Stimulated activated effector memory CD8-positive, alpha-beta T cell treated with anti-CD3 and anti-CD28 coated beads, Interleukin-12 subunit alpha, Interleukin-12 subunit beta, amount 100 ng/mL, for 72 hours (primary cell): Measurements from ENCODE around the gene TBCE.
"Not testable (repeated sequence)": the region's sequence is repeated elsewhere in the genome, so short reads cannot be mapped to it uniquely, and the experiment has no call there.

ENCODE experiments used
- ATAC-seq: fragments of 150-1000 bp; cut with Tn5 transposase; 2 replicates; pipeline ENCODE4 v1.10.0; 2021
- DNase-seq, 2 donors: peaks; one replicate each; pipeline ENCODE4 v3.0.0; 2021 to 2022; ENCODE audit warnings: low spot score in 2 of 2
- H3K27ac Mint-ChIP-seq: one replicate; pipeline ENCODE4 v1.8.0; 2022; ENCODE audit warnings: mild to moderate bottlenecking, mixed read lengths
- H3K36me3 Mint-ChIP-seq: one replicate; pipeline ENCODE4 v1.8.0; 2022; ENCODE audit warnings: mild to moderate bottlenecking, mixed read lengths
- H3K4me1 Mint-ChIP-seq: one replicate; pipeline ENCODE4 v1.8.0; 2022; ENCODE audit warnings: mixed read lengths
- H3K4me3 Mint-ChIP-seq: one replicate; pipeline ENCODE4 v1.8.0; 2022; ENCODE audit warnings: mild to moderate bottlenecking, mixed read lengths
- H3K9me3 Mint-ChIP-seq: one replicate; pipeline ENCODE4 v1.8.0; 2022; ENCODE audit warnings: mixed read lengths

The TBCE gene

DNA sequence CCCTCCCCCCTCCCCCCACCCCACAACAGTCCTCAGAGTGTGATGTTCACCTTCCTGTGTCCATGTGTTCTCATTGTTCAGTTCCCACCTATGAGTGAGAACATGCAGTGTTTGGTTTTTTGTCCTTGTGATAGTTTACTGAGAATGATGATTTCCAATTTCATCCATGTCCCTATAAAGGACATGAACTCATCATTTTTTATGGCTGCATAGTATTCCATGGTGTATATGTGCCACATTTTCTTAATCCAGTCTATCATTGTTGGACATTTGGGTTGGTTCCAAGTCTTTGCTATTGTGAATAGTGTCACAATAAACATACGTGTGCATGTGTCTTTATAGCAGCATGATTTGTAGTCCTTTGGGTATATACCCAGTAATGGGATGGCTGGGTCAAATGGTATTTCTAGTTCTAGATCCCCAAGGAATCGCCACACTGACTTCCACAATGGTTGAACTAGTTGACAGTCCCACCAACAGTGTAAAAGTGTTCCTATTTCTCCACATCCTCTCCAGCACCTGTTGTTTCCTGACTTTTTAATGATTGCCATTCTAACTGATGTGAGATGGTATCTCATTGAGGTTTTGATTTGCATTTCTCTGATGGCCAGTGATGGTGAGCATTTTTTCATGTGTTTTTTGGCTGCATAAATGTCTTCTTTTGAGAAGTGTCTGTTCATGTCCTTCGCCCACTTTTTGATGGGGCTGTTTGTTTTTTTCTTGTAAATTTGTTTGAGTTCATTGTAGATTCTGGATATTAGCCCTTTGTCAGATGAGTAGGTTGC is 14.9 kb downstream of the TBCE start:
- H3K4me3 Mint-ChIP-seq, DNase-seq, ATAC-seq, H3K4me1 Mint-ChIP-seq, H3K9me3 Mint-ChIP-seq, H3K27ac Mint-ChIP-seq: not testable (repeated sequence)
- H3K36me3 Mint-ChIP-seq: peaks cover 38% of the 10 kb centered on the region

DNA sequence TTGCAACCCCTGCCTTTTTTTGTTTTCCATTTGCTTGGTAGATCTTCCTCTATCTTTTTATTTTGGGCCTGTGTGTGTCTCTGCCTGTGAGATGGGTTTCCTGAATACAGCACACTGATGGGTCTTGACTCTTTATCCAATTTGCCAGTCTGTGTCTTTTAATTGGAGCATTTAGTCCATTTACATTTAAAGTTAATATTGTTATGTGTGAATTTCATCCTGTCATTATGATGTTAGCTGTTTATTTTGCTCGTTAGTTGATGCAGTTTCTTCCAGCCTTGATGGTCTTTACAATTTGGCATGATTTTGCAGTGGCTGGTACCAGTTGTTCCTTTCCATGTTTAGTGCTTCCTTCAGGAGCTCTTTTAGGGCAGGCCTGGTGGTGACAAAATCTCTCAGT is 18.4 kb downstream of the TBCE start:
- peaks cover 14% of the 10 kb centered on the region for H3K36me3 Mint-ChIP-seq
- H3K4me3 Mint-ChIP-seq, ATAC-seq, H3K4me1 Mint-ChIP-seq, H3K27ac Mint-ChIP-seq, H3K9me3 Mint-ChIP-seq, DNase-seq: not testable (repeated sequence)

DNA sequence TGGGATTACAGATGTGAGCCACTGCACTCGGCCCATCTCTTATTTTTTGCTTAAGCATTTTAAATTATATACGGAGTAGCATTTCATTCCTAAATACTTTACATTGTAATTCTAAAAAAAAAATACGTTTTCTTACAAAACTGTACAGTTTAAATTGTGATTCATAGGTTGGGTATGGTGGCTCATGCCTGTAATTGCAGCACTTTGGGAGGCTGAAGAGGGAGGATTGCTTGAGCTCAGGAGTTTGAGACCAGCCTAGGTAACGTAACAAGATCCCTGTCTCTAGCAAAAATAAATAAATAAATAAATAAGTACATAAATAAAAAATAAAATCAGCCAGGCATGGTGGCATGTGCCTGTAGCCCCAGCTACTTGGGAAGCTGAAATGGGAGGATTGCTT is 24.6 kb downstream of the TBCE start:
- no peak for DNase-seq
- Mint-ChIP-seq H3K27ac (no peak overlapping the region), H3K4me1 (no peaks in the 10 kb centered on the region), H3K36me3 (no peaks in the 10 kb centered on the region), H3K9me3 (no peaks in the 10 kb centered on the region), H3K4me3 (no peak overlapping the region)
- no peak for ATAC-seq

DNA sequence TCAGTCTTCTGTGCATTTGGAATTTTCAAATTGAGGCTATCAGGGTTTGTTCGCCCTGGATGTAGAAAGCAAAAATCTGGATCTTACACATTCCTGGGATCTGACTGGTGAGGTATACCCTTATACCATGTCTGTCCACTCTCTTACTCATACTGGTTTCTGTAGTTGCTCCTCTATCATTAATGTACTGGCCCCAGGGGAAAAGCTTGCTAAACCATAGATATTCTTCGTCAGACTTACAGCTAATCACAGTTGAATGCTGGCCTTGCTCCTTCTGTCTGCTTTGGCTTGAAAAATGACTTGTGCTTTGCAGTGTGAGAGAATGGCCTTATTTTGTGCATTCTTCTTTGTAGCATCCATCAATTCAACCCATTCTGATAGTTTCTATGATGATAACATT is 30.5 kb downstream of the TBCE start:
- no peaks in the 10 kb centered on the region for H3K9me3 Mint-ChIP-seq
- peaks cover 17% of the 10 kb centered on the region for H3K36me3 Mint-ChIP-seq
- no peak for DNase-seq
- H3K27ac Mint-ChIP-seq: no peak overlapping the region
- ATAC-seq: no peak
- H3K4me3 Mint-ChIP-seq: no peak overlapping the region
- H3K4me1 Mint-ChIP-seq: peaks cover 7% of the 10 kb centered on the region

DNA sequence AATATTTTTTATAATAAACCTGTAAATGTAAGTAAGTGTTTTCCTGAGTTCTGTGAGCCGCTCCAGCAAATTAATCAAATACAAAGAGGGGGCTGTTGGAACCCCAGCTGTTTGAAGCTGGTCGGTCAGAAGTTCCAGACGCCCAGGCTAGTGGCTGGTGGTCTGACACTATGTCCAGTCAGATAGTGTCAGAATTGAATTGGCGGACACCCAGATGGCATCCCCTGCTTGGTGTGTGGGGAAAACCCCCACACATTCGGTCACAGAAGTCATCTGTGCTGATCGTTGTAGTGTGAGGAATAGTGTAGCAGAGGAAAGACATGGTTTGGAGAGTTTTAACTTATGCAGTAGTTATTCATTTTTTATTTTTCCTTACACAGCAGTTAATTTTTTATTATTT is 32.4 kb downstream of the TBCE start:
- H3K27ac Mint-ChIP-seq: no peak overlapping the region
- H3K4me1 Mint-ChIP-seq: peaks cover 7% of the 10 kb centered on the region
- no peak overlapping the region for H3K4me3 Mint-ChIP-seq
- DNase-seq (no peak), ATAC-seq (no peak)
- H3K9me3 Mint-ChIP-seq: no peaks in the 10 kb centered on the region
- peaks cover 28% of the 10 kb centered on the region for H3K36me3 Mint-ChIP-seq

DNA sequence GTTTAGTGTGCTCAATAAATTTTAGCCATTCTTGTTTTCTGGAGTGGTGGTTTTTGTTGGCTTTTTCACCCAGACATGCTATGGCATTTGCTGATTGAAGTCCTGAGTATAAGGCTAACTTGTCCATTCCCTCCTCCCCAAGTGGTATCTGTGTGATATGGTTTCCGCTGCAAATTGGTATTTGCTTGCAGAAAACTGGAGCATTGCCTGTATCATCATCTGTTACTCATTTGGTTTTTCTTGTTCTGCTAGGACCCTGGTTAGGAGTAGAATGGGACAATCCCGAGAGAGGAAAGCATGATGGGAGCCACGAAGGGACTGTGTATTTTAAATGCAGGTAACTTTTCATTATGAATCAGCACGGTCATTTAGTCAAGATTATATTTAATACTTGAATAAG is 34.0 kb downstream of the TBCE start:
- H3K9me3 Mint-ChIP-seq: no peaks in the 10 kb centered on the region
- peaks cover 7% of the 10 kb centered on the region for H3K4me1 Mint-ChIP-seq
- DNase-seq (no peak), ATAC-seq (no peak)
- H3K27ac Mint-ChIP-seq: no peak overlapping the region
- peaks cover 28% of the 10 kb centered on the region for H3K36me3 Mint-ChIP-seq
- H3K4me3 Mint-ChIP-seq: no peak overlapping the region

DNA sequence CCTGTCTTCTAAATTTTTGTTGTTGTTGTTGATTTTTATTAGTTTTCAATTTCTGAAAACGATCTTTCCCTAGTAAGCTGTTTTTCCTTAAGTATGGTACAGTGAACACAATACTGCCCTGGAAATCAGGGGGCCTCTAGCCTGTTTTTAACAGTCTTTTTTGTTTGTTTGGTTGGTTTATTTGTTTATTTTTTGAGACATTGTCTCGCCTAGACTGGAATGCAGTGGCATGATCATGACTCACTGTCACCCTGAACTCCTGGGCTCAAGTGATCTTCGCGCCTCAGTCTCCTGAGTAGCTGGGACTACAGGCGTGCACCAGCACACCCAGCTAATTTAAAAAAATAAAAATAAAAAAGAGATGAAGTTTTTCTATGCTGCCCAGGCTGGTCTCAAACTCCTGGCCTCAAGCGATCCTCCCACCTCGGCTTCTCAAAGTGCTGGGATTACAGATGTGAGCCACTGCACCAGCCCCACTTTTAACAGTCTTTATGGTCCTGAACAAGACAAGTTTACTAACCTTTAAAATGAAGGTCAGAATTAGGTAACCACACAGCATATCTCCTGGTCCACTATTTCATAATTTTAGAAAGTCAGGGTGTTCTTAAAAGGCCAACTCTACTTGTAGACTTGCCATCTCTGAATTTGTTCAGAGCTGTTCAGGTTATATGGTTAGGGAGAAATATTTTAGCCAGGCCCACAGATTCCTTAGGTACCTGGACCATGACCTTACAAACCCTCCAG is 35.4 kb downstream of the TBCE start:
- ATAC-seq: no peak
- H3K36me3 Mint-ChIP-seq: peaks cover 28% of the 10 kb centered on the region
- no peaks in the 10 kb centered on the region for H3K9me3 Mint-ChIP-seq
- no peak overlapping the region for H3K27ac Mint-ChIP-seq
- H3K4me3 Mint-ChIP-seq: no peak overlapping the region
- peaks cover 7% of the 10 kb centered on the region for H3K4me1 Mint-ChIP-seq
- no peak for DNase-seq

DNA sequence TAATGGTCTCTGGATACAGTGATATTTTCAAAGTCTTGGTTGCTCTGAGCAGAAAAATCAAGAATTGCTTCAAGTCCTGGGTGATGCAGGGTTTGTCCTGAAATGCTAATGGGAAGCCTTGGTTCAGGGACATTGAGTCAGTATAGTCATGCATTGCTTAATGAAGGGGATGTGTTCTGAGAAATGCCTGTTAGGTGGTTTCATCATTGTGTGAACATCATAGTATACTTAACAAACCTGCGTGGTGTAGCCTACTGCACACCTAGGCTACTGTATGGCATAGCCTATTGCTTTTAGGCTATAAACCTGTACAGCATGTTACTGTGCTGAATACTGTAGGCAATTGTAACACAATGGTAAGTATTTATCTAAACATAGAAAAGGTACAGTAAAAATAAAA is 36.4 kb downstream of the TBCE start:
- Mint-ChIP-seq H3K36me3 (peaks cover 28% of the 10 kb centered on the region), H3K4me3 (no peak overlapping the region), H3K27ac (no peak overlapping the region), H3K9me3 (no peaks in the 10 kb centered on the region), H3K4me1 (peaks cover 7% of the 10 kb centered on the region)
- DNase-seq (no peak), ATAC-seq (no peak)

DNA sequence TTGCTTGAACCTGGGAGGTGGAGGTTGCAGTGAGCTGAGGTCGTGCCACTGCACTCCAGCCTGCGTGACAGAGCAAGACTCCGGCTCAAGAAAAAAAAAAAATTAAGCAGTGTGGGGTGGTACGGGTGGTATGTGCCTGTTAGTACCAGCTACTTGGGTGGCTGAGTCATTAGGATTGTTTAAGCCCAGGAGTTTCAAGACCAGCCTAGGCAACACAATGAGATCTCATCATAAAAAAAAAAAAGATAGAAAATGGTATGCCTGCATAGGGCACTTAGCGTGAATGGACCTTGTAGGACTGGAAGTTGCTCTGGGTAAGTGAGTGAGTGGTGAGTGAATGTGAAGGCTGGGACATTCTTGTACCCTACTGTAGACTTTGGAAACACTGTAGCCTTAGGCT is 37.0 kb downstream of the TBCE start:
- DNase-seq (no peak), ATAC-seq (no peak)
- peaks cover 28% of the 10 kb centered on the region for H3K36me3 Mint-ChIP-seq
- no peaks in the 10 kb centered on the region for H3K9me3 Mint-ChIP-seq
- peaks cover 6% of the 10 kb centered on the region for H3K4me1 Mint-ChIP-seq
- H3K4me3 Mint-ChIP-seq: no peak overlapping the region
- H3K27ac Mint-ChIP-seq: no peak overlapping the region

DNA sequence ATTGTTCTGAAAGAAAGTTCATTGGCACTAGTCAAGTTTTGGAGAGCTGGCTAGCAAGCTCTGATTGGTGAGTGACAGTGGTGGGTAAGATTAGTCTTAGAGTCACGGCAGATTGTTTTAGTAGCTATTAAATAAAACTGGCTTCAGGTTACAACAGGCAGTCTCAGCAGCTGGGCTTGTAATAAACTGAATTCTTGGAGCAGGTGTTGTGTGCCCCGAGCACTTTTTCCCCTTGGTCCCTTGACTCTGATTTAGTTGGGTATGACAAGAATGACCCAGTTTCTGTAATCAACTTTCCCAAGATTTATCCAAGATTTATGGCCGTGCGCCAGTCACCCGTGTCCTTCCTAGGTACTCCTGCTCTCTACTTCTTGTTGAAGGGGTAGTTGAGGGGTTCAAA is 40.2 kb downstream of the TBCE start:
- no peak overlapping the region for H3K4me3 Mint-ChIP-seq
- no peaks in the 10 kb centered on the region for H3K9me3 Mint-ChIP-seq
- peaks cover 14% of the 10 kb centered on the region for H3K36me3 Mint-ChIP-seq
- H3K27ac Mint-ChIP-seq: no peak overlapping the region
- DNase-seq (no peak), ATAC-seq (no peak)
- H3K4me1 Mint-ChIP-seq: no peaks in the 10 kb centered on the region

DNA sequence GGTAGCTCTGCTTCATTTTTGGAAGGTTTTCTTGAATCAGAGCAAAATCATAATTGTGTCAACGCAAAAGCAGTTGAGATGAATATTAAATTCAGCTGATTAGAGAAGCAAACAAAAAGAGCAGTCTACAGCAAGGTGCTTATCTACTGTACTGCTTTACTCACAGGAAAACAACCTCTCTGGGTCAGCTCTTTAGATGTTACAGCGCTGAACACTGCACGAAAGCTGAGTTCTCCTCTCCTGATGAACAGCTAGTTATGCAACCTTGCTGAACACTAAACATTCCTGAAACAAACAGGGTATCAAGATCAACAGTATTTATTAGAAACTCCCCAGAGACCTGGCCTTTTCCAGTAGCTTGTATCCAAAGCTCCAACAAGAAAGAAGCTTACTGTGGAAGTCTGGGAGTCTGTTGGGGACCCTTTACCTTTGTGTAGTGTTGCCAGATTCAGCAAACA is 41.3 kb downstream of the TBCE start:
- peaks cover 6% of the 10 kb centered on the region for H3K36me3 Mint-ChIP-seq
- H3K4me3 Mint-ChIP-seq: no peak overlapping the region
- H3K9me3 Mint-ChIP-seq: no peaks in the 10 kb centered on the region
- H3K4me1 Mint-ChIP-seq: no peaks in the 10 kb centered on the region
- no peak for DNase-seq
- H3K27ac Mint-ChIP-seq: no peak overlapping the region
- ATAC-seq: no peak

DNA sequence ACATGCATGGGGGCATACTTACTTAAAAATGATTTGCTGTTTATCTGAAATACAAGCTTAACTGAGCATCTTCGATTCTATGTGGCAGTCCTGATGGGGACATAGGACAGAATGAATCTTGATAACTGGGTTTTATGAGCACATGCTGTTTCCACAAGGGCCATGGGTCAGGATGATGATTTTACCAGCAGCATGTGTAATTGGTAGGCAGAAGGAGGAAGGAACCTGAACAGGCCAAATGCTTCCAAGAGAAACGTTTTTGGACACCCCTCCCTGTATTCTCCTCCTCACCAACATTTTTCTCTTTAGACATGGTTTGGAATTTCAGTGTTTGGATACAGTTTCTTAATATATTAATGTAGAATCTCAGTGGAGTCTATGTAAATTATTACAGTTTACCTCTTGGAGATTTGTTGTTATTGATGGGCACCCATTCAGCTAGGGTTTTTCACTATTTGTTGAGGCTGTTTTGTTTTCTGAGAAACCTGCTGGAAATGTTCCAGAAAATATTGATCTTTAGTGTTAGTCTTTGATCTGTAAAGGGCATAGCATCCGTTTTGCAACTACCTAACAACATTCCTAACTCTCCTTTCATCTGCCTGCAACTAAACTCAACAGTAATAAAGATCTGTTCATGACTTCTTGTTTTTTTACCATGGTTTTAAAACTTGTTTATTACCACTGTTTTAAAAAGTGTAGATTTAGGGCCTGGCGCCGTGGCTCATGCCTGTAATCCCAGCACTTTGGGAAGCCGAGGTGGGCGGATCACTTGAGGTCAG is 42.0 kb downstream of the TBCE start:
- Mint-ChIP-seq H3K27ac (no peak overlapping the region), H3K4me3 (no peak overlapping the region), H3K4me1 (no peaks in the 10 kb centered on the region), H3K9me3 (no peaks in the 10 kb centered on the region), H3K36me3 (peaks cover 3% of the 10 kb centered on the region)
- DNase-seq (no peak), ATAC-seq (no peak)

DNA sequence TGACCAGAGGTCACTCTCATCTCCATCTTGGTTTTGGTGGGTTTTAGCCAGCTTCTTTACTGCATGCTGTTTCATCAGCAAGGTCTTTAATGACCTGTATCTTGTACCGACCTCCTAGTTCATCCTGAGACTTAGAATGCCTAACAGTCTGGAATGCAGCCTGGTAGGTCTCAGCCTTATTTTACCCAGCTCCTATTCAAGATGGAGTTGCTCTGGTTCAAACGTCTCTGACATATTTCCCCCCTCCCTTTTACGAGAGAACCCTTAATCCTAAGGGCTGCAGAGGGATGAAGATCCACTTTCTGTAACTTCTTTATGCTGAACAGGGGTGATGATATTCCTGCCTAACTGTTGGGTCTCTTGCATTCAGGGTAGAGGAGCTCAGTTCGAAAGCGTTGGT is 43.2 kb downstream of the TBCE start:
- no peak for ATAC-seq
- Mint-ChIP-seq H3K36me3 (peaks cover 5% of the 10 kb centered on the region), H3K4me3 (no peak overlapping the region), H3K9me3 (no peaks in the 10 kb centered on the region), H3K4me1 (no peaks in the 10 kb centered on the region), H3K27ac (no peak overlapping the region)
- DNase-seq: no peak

DNA sequence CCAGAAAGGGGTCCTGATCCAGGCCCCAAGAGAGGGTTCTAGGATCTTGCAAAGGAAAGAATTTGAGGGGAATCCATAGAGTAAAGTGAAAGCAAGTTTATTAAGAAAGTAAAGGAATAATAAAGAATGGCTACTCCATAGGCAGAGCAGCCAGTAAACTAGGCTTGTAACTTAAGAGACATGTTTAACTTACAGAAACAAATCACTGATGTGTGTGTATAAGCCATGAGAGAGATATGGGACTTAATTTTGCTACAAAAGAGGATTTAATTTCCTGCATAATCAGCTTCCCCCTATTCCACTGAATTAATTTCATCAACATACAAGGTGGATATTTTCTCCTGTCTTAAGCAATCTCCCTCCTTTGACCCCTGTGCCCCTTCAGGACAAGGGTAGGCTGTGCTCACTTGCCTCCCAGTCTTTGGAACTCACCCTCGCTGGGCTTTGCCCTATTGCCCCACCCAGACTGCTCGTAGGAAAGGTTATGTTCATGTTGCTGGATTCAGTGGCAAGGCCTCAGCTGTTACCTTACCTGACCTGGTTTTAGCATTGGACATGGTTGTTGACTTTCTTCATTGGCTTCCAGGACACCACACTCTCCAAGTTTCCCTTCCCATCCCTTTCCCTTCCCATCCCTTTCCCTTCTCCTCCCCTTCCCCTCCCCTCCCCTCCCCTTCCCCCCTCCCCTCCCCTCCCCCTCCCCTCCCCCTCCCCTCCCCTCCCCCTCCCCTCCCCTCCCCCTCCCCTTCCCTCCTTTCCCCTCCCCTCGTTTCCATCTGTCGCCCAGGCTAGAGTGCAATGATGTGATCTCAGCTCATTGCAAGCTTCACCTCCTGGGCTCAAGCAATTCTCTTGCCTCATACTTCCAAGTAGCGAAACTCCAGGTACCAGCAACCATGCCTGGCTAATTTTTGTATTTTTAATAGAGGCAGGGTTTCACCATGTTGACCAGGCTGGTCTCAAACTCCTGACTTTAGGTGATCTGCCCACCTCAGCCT is 44.6 kb downstream of the TBCE start:
- DNase-seq (no peak), ATAC-seq (peak; percentile 44)
- Mint-ChIP-seq H3K27ac (no peak overlapping the region), H3K9me3 (no peaks in the 10 kb centered on the region), H3K4me1 (no peaks in the 10 kb centered on the region), H3K36me3 (peaks cover 5% of the 10 kb centered on the region), H3K4me3 (no peak overlapping the region)
